ENCODE data around the gene FAM25A.
"Not testable (repeated sequence)": the region's sequence is repeated elsewhere in the genome, so short reads cannot be mapped to it uniquely, and the experiment has no call there.

GRCh38 chr10:87020056-87020455, at the start of gene FAM25A:
- TF ChIP-seq CTCF (IDR thresholded peaks at IDR 0.05); REST (IDR thresholded peaks at IDR 0.05; ENCODE audit: insufficient read depth in 1 of 2, low read depth in 2 of 2, low read length in 1 of 2); POLR2AphosphoS5 (IDR thresholded peaks at IDR 0.05; ENCODE audit: low read depth, low read length); SIN3A (IDR thresholded peaks at IDR 0.05; ENCODE audit: borderline replicate concordance, insufficient read depth, low read depth, low read length); TCF7L2 (IDR thresholded peaks at IDR 0.05; ENCODE audit: low read depth, low read length): not testable (repeated sequence)
